H9 (cell line): Measurements from ENCODE around the gene VAPA. TPM values are rescaled to one million over a fixed set of nuclear protein-coding genes. Genes with fewer than 3 reads are reported as not detected.

Source experiments
- DNase-seq: peaks from one replicate; pipeline ENCODE4 v3.0.0-alpha.2; 2017
- H2AFZ ChIP-seq: one replicate; pipeline ENCODE4 v1.6.1; 2013; ENCODE audit warnings: mild to moderate bottlenecking, low read length, control low read depth, moderate library complexity
- H2AK5ac ChIP-seq: 2 replicates; pipeline ENCODE4 v1.6.1; 2013; ENCODE audit warnings: low read length, control low read depth, mixed read lengths; ENCODE audit not compliant: insufficient read length
- H2BK120ac ChIP-seq: one replicate; pipeline ENCODE4 v1.6.1; 2013; ENCODE audit warnings: low read depth, mild to moderate bottlenecking, low read length, control low read depth, inconsistent platforms; ENCODE audit not compliant: poor library complexity, severe bottlenecking
- H2BK12ac ChIP-seq: 2 replicates; pipeline ENCODE4 v1.6.1; 2013; ENCODE audit warnings: low read length, control low read depth, mixed read lengths, low read depth; ENCODE audit not compliant: insufficient read length
- H2BK15ac ChIP-seq: 2 replicates; pipeline ENCODE4 v1.6.1; 2013; ENCODE audit warnings: low read depth, low read length, control low read depth
- H2BK20ac ChIP-seq: one replicate; pipeline ENCODE4 v1.6.1; 2013; ENCODE audit warnings: low read depth, mild to moderate bottlenecking, low read length, control low read depth, inconsistent platforms; ENCODE audit not compliant: poor library complexity, severe bottlenecking
- H2BK5ac ChIP-seq: 2 replicates; pipeline ENCODE4 v1.6.1; 2013; ENCODE audit warnings: low read length, control low read depth, mixed read lengths; ENCODE audit not compliant: insufficient read length
- H3K14ac ChIP-seq: 2 replicates; pipeline ENCODE4 v1.6.1; 2013; ENCODE audit warnings: low read length, control low read depth; ENCODE audit not compliant: insufficient read depth
- H3K18ac ChIP-seq: 2 replicates; pipeline ENCODE4 v1.6.1; 2013; ENCODE audit warnings: low read depth, mild to moderate bottlenecking, mixed read lengths, low read length, control low read depth; ENCODE audit not compliant: insufficient read length
- H3K23ac ChIP-seq: 2 replicates; pipeline ENCODE4 v1.6.1; 2013; ENCODE audit warnings: low read length, control low read depth, mixed read lengths, low read depth; ENCODE audit not compliant: insufficient read length
- H3K23me2 ChIP-seq: 2 replicates; pipeline ENCODE4 v1.6.1; 2013; ENCODE audit warnings: low read depth, mild to moderate bottlenecking, mixed read lengths, low read length, control low read depth; ENCODE audit not compliant: insufficient read length, poor library complexity, severe bottlenecking
- H3K27ac ChIP-seq: 2 replicates; pipeline ENCODE4 v1.5.1; 2013; ENCODE audit warnings: low read length, control low read depth, mixed read lengths, low read depth; ENCODE audit not compliant: insufficient read length
- H3K27me3 ChIP-seq: 2 replicates; pipeline ENCODE4 v1.6.1; 2013; ENCODE audit warnings: low read length, control low read depth, inconsistent platforms; ENCODE audit not compliant: insufficient read depth
- H3K4ac ChIP-seq: 2 replicates; pipeline ENCODE4 v1.6.1; 2013; ENCODE audit warnings: low read depth, mild to moderate bottlenecking, control low read depth, inconsistent platforms, low read length, moderate library complexity
- H3K4me1 ChIP-seq: 2 replicates; pipeline ENCODE4 v1.6.1; 2013; ENCODE audit warnings: low read length, control low read depth, inconsistent platforms; ENCODE audit not compliant: insufficient read depth
- H3K4me2 ChIP-seq: 2 replicates; pipeline ENCODE4 v1.6.1; 2013; ENCODE audit warnings: low read length, control low read depth, mixed read lengths; ENCODE audit not compliant: insufficient read length, insufficient read depth
- H3K56ac ChIP-seq: 2 replicates; pipeline ENCODE4 v1.6.1; 2013; ENCODE audit warnings: low read depth, mild to moderate bottlenecking, mixed read lengths, low read length, control low read depth; ENCODE audit not compliant: insufficient read length
- H3K79me1 ChIP-seq: 2 replicates; pipeline ENCODE4 v1.6.1; 2013; ENCODE audit warnings: low read depth, mild to moderate bottlenecking, moderate library complexity, low read length, control low read depth, inconsistent platforms; ENCODE audit not compliant: insufficient read depth, poor library complexity, severe bottlenecking
- H3K79me2 ChIP-seq: 2 replicates; pipeline ENCODE4 v1.6.1; 2013; ENCODE audit warnings: low read length, control low read depth, inconsistent platforms; ENCODE audit not compliant: insufficient read depth
- H3K9ac ChIP-seq: 2 replicates; pipeline ENCODE4 v1.6.1; 2013; ENCODE audit warnings: low read length, control low read depth, mixed read lengths; ENCODE audit not compliant: insufficient read length; ENCODE audit errors: extremely low read depth
- H3K9me3 ChIP-seq: one replicate; pipeline ENCODE4 v1.6.1; 2013; ENCODE audit warnings: low read depth, low read length, inconsistent platforms; ENCODE audit not compliant: control insufficient read depth
- H3T11ph ChIP-seq: one replicate; pipeline ENCODE4 v1.6.1; 2013; ENCODE audit warnings: mild to moderate bottlenecking, low read length, control low read depth, inconsistent platforms
- H4K20me1 ChIP-seq: one replicate; pipeline ENCODE4 v1.6.1; 2013; ENCODE audit not compliant: control insufficient read depth, insufficient read length, insufficient read depth
- H4K5ac ChIP-seq: 2 replicates; pipeline ENCODE4 v1.6.1; 2013; ENCODE audit warnings: low read depth, mild to moderate bottlenecking, mixed read lengths, low read length, control low read depth; ENCODE audit not compliant: insufficient read length
- H4K8ac ChIP-seq: replicated peaks from 2 replicates; pipeline ENCODE4 v1.6.1; 2013; ENCODE audit warnings: low read length, control low read depth, mixed read lengths, low read depth; ENCODE audit not compliant: insufficient read length
- H4K91ac ChIP-seq: 2 replicates; pipeline ENCODE4 v1.6.1; 2013; ENCODE audit warnings: low read depth, mild to moderate bottlenecking, moderate library complexity, mixed read lengths, low read length, control low read depth; ENCODE audit not compliant: insufficient read length
- H3K27ac Mint-ChIP-seq, 3 experiments: 2 replicates in 2 of 3; 3 replicates in 1 of 3; pipeline ENCODE4 v1.8.0; 2020 to 2021; ENCODE audit warnings: mixed read lengths in 3 of 3, mild to moderate bottlenecking in 1 of 3, moderate library complexity in 1 of 3
- H3K27me3 Mint-ChIP-seq: 2 replicates; pipeline ENCODE4 v1.8.0; 2021; ENCODE audit warnings: low read depth, mild to moderate bottlenecking, moderate library complexity, mixed read lengths
- H3K36me3 Mint-ChIP-seq, 3 experiments: 2 replicates in 2 of 3; 3 replicates in 1 of 3; pipeline ENCODE4 v1.8.0; 2020 to 2021; ENCODE audit warnings: low read depth in 3 of 3, mixed read lengths in 3 of 3; ENCODE audit not compliant: insufficient read depth in 1 of 3
- H3K4me1 Mint-ChIP-seq, 2 experiments: 2 replicates each; pipeline ENCODE4 v1.8.0; 2020; ENCODE audit warnings: mixed read lengths in 2 of 2
- H3K4me3 Mint-ChIP-seq, 2 experiments: 2 replicates in 1 of 2; 3 replicates in 1 of 2; pipeline ENCODE4 v1.8.0; 2020 to 2021; ENCODE audit warnings: mild to moderate bottlenecking in 2 of 2, mixed read lengths in 2 of 2, moderate library complexity in 1 of 2
- H3K9me3 Mint-ChIP-seq, 2 experiments: 2 replicates in 1 of 2; 3 replicates in 1 of 2; pipeline ENCODE4 v1.8.0; 2020; ENCODE audit warnings: mild to moderate bottlenecking in 2 of 2, mixed read lengths in 2 of 2, moderate library complexity in 1 of 2
- WGBS: extraction: QIAGEN DNeasy Blood & Tissue Kit; methylation state at CpG from one replicate; pipeline ENCODE4 v1.1.7; 2013; ENCODE audit warnings: missing lambda C conversion rate, low lambda C conversion rate, mixed read lengths; ENCODE audit not compliant: insufficient read length; ENCODE audit errors: extremely low coverage; 5-methylcytosine and 5-hydroxymethylcytosine counted together
- total RNA-seq: library from RNA; stranded (reverse); gene quantifications from 2 replicates; pipeline ENCODE4 v1.2.1, GENCODE V29; 2021
- TF ChIP-seq, protein P1 (sequence below): fragments of 200-600 bp; sonication (generic); conservative IDR thresholded peaks from 3 replicates; pipeline ENCODE4 v1.8.0; 2021; ENCODE audit warnings: antibody characterized with exemption, mild to moderate bottlenecking

VAPA gene
- total RNA-seq, 1 experiment from 2014 or later: 141 TPM

DNA sequence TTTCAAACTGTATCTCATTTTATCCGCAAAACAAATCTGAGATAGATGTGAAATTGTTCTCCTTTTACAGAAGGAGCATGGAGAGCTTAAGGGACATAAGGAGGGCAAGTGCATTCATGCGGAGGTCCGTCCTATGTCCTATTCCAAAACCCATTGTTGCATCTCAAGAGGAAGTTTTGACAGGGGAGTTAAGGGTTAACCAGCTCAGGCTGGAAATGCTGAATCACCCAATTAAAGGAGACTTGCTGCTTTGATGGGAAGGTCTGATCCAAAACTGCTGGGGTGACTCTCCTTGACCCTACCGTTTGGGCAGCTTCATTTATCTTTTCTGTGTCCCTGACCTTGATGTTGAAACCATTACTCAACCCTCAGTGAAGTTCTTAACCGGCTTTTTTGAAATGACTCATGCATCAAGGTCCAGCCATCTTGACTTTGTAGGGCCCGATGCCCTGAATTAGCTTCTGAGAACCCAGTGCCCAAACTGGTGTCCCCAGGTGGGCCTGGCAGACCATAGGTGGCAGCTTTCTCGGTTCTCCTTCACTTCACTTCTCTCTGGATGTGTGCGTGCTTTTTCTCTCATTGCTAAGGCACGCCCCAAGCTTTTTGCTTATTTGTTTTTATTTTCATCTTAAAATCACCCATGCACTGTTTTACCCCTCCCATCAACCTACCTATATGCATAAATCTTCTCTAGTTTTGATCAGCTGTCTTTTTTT is 43.9 kb upstream of the VAPA start:
- H3K27ac ChIP-seq: no peak overlapping the region
- no peak overlapping the region for H2BK5ac ChIP-seq
- no peak overlapping the region for H2BK20ac ChIP-seq
- peak overlapping the region in 1 of 2 experiments; percentile 14; a peak in 2 of 5 replicates for H3K4me3 Mint-ChIP-seq
- H3K18ac ChIP-seq: peak overlapping the region; percentile 47
- TF ChIP-seq, protein P1, sequence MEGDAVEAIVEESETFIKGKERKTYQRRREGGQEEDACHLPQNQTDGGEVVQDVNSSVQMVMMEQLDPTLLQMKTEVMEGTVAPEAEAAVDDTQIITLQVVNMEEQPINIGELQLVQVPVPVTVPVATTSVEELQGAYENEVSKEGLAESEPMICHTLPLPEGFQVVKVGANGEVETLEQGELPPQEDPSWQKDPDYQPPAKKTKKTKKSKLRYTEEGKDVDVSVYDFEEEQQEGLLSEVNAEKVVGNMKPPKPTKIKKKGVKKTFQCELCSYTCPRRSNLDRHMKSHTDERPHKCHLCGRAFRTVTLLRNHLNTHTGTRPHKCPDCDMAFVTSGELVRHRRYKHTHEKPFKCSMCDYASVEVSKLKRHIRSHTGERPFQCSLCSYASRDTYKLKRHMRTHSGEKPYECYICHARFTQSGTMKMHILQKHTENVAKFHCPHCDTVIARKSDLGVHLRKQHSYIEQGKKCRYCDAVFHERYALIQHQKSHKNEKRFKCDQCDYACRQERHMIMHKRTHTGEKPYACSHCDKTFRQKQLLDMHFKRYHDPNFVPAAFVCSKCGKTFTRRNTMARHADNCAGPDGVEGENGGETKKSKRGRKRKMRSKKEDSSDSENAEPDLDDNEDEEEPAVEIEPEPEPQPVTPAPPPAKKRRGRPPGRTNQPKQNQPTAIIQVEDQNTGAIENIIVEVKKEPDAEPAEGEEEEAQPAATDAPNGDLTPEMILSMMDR: no peak
- no peak overlapping the region for H4K8ac ChIP-seq
- no CpG with 5 or more reads among the region's 9 CpGs for WGBS
- no peak overlapping the region for H2AK5ac ChIP-seq
- no peak for DNase-seq
- no peak overlapping the region for H2BK15ac ChIP-seq
- no peaks in the 10 kb centered on the region for H4K20me1 ChIP-seq
- peaks cover 11 to 24% (median 12%) of the 10 kb centered on the region in 3 experiments for H3K36me3 Mint-ChIP-seq
- H3K4me1 ChIP-seq: peaks cover 10% of the 10 kb centered on the region; the same call in 1 of the 2 replicates
- H3K4ac ChIP-seq: no peak overlapping the region
- peak overlapping the region; percentile 3 for H2AFZ ChIP-seq
- peaks cover 2% of the 10 kb centered on the region; the same call in 1 of the 2 replicates for H3K27me3 Mint-ChIP-seq
- H3K79me1 ChIP-seq: no peaks in the 10 kb centered on the region
- H3K27me3 ChIP-seq: no peaks in the 10 kb centered on the region
- H2BK120ac ChIP-seq: no peak overlapping the region
- peaks cover 20 to 21% of the 10 kb centered on the region in 2 experiments for H3K9me3 Mint-ChIP-seq
- H3K14ac ChIP-seq: no peak overlapping the region
- no peak overlapping the region for H3K9ac ChIP-seq
- peak overlapping the region; percentile 45 to 96 (median 61); a peak in 5 of 7 replicates for H3K27ac Mint-ChIP-seq
- H4K5ac ChIP-seq: no peak overlapping the region
- H2BK12ac ChIP-seq: no peak overlapping the region
- H3K79me2 ChIP-seq: no peaks in the 10 kb centered on the region
- no peaks in the 10 kb centered on the region for H3K23me2 ChIP-seq
- no peak overlapping the region for H3K56ac ChIP-seq
- H3K23ac ChIP-seq: no peak overlapping the region
- no peak overlapping the region for H4K91ac ChIP-seq
- H3K9me3 ChIP-seq: no peaks in the 10 kb centered on the region
- H3K4me1 Mint-ChIP-seq: peaks cover 31 to 33% of the 10 kb centered on the region in 2 experiments
- no peak overlapping the region for H3K4me2 ChIP-seq
- H3T11ph ChIP-seq: no peak overlapping the region
